Measurements from ENCODE around the gene R3HDM4.
A peak's percentile ranks its signal among the peaks of the same experiment; 100 is the strongest.

Gene R3HDM4

DNA sequence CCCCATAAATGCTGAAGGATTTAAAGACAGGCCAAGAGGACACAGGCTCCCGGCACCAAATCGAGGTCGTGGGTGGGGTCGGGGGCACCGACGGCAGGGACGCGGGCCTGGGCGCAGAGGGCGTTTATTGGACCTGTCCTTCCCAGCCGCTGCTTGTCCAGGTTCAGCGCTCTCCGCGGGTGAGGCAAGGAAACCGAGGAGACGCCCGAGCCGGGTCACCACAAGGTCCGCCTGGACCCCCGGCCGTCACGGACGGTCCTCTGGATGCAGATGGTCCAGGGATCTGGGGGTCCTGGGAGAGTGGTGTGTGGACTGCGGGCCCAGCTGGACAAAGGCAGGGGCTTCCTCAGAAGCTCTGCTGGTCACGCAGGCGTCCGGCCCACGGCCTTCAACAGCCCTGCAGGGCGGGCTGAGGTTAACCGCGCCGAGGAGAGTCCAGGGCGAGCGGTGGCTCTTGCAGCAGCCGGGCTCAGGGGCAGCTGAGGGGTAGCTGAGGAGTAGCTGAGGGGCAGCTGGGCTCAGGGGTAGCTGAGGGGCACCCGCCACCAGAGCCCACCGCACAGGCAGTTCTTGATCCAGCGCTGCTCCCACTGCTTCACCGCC is 45.1 kb downstream of the R3HDM4 start:
- Histone ChIP-seq H3K4ac (ENCODE audit: low read length) (no peak overlapping the region), H3K23ac (ENCODE audit: low read depth, low read length, poor library complexity) (peak overlapping the region; percentile 91), H4K91ac (ENCODE audit: low read depth, low read length, poor library complexity) (no peak overlapping the region), H2BK120ac (ENCODE audit: low read depth, low read length) (no peak overlapping the region), H3K79me1 (ENCODE audit: low read depth, low read length) (peaks cover 1% of the 10 kb centered on the region), H3K18ac (ENCODE audit: low read length) (no peak overlapping the region), H3K4me3 (ENCODE audit: low read length in 2 of 2) (no peak overlapping the region), H3K4me2 (ENCODE audit: insufficient read depth, low read length, poor library complexity, severe bottlenecking) (no peak overlapping the region), H2AFZ (ENCODE audit: low read length) (no peak overlapping the region), H2AK5ac (ENCODE audit: low read depth, low read length) (no peak overlapping the region), H2BK5ac (ENCODE audit: low read length) (no peak overlapping the region), H2BK12ac (ENCODE audit: low read length) (no peak overlapping the region), H3K27me3 (ENCODE audit: control insufficient read depth in 3 of 3, insufficient read depth in 3 of 3, low read depth in 1 of 3, low read length in 3 of 3) (peaks cover 0 to 5% (median 2%) of the 10 kb centered on the region in 3 experiments), H3K9ac (ENCODE audit: low read depth, low read length, poor library complexity) (no peak overlapping the region), H3K4me1 (ENCODE audit: control insufficient read depth in 2 of 2, insufficient read depth in 1 of 2, low read depth in 1 of 2, low read length in 2 of 2) (peaks cover 0 to 5% of the 10 kb centered on the region in 2 donors), H3K27ac (replicated peaks; ENCODE audit: low read length) (no peak overlapping the region), H3K36me3 (replicated peaks in 1 of 2; ENCODE audit: control insufficient read depth in 2 of 2, insufficient read depth in 2 of 2, low read length in 2 of 2) (peaks cover 22 to 47% of the 10 kb centered on the region in 2 donors), H2BK15ac (ENCODE audit: low read length) (no peak overlapping the region), H3K14ac (ENCODE audit: low read length) (no peak overlapping the region), H3K9me3 (replicated peaks in 1 of 2; ENCODE audit: control insufficient read depth in 2 of 2, insufficient read depth in 1 of 2, low read depth in 1 of 2, low read length in 2 of 2) (peaks cover 0 to 3% of the 10 kb centered on the region in 2 donors), H4K8ac (ENCODE audit: low read depth, low read length) (no peak overlapping the region)
- no peak for DNase-seq (ENCODE audit: low spot score)
- no CpG with 5 or more reads among the region's 39 CpGs for WGBS, 2 donors (ENCODE audit: extremely low coverage in 2 of 2, insufficient read length in 2 of 2, insufficient replicate concordance in 1 of 2)

DNA sequence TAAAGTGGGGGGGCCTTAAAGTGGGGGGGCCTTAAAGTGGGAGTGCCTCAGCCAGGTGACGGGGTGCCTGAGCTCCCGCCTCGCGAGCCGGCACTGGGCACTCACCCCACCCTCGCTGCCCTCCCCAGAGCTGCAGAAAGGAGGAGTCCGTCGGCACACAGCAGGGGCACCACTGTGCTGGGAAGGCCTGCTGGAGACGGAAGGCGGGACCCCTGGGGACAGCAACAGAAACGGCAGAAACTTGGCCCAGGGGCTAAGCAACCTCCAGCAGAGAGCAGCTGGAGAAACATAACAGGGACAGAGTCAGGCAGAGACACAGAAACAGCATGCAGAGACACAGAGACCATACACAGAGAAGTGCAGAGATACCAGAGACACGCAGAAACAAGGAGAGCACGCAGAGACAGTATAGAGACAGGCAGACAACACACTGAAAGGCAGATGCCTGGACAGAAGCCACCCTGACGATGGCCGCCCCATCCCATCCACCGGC is 45.7 kb downstream of the R3HDM4 start:
- Histone ChIP-seq H2BK5ac (ENCODE audit: low read length) (no peak overlapping the region), H3K27ac (replicated peaks; ENCODE audit: low read length) (no peak overlapping the region), H2BK15ac (ENCODE audit: low read length) (no peak overlapping the region), H3K9me3 (replicated peaks in 1 of 2; ENCODE audit: control insufficient read depth in 2 of 2, insufficient read depth in 1 of 2, low read depth in 1 of 2, low read length in 2 of 2) (peaks cover 0 to 5% of the 10 kb centered on the region in 2 donors), H3K79me1 (ENCODE audit: low read depth, low read length) (peaks cover 1% of the 10 kb centered on the region), H3K27me3 (ENCODE audit: control insufficient read depth in 3 of 3, insufficient read depth in 3 of 3, low read depth in 1 of 3, low read length in 3 of 3) (peaks cover 0 to 10% (median 4%) of the 10 kb centered on the region in 3 experiments), H3K23ac (ENCODE audit: low read depth, low read length, poor library complexity) (no peak overlapping the region), H3K4me3 (ENCODE audit: low read length in 2 of 2) (no peak overlapping the region), H2BK12ac (ENCODE audit: low read length) (no peak overlapping the region), H3K9ac (ENCODE audit: low read depth, low read length, poor library complexity) (peak overlapping the region; percentile 77), H3K4me1 (ENCODE audit: control insufficient read depth in 2 of 2, insufficient read depth in 1 of 2, low read depth in 1 of 2, low read length in 2 of 2) (peaks cover 0 to 5% of the 10 kb centered on the region in 2 donors), H3K4me2 (ENCODE audit: insufficient read depth, low read length, poor library complexity, severe bottlenecking) (no peak overlapping the region), H2AK5ac (ENCODE audit: low read depth, low read length) (no peak overlapping the region), H3K18ac (ENCODE audit: low read length) (peak overlapping the region; percentile 67), H3K4ac (ENCODE audit: low read length) (no peak overlapping the region), H2BK120ac (ENCODE audit: low read depth, low read length) (no peak overlapping the region), H2AFZ (ENCODE audit: low read length) (no peak overlapping the region), H3K36me3 (replicated peaks in 1 of 2; ENCODE audit: control insufficient read depth in 2 of 2, insufficient read depth in 2 of 2, low read length in 2 of 2) (peaks cover 22 to 47% of the 10 kb centered on the region in 2 donors), H4K91ac (ENCODE audit: low read depth, low read length, poor library complexity) (no peak overlapping the region), H3K14ac (ENCODE audit: low read length) (no peak overlapping the region), H4K8ac (ENCODE audit: low read depth, low read length) (no peak overlapping the region)
- DNase-seq (ENCODE audit: low spot score) = no peak
- WGBS, 2 donors (ENCODE audit: extremely low coverage in 2 of 2, insufficient read length in 2 of 2, insufficient replicate concordance in 1 of 2) = no CpG with 5 or more reads among the region's 16 CpGs

DNA sequence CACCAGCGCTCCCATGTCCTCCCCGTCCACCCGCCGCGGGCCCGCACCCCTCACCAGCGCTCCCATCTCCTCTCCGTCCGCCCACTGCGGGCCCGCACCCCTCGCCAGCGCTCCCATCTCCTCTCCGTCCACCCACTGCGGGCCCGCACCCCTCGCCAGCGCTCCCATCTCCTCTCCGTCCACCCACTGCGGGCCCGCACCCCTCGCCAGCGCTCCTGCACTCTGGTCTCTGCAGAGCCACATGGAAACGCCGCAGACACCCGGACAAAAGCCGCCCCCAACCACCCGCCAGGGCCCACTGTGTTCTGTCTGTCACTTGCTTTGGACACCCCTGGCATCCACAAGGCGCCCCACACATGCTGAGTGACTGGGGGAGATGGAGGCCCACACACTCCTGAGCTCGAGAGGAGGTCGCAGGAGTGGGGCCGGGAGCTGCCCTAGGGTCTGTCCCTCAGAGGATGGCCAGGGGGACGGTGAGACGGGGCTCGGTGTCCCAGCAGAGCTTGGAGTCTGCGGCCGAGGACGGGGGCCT is 46.2 kb downstream of the R3HDM4 start:
- H2BK12ac ChIP-seq (ENCODE audit: low read length) = no peak overlapping the region
- no peak overlapping the region for H3K4ac ChIP-seq (ENCODE audit: low read length)
- peaks cover 0 to 11% (median 4%) of the 10 kb centered on the region in 3 experiments for H3K27me3 ChIP-seq (ENCODE audit: control insufficient read depth in 3 of 3, insufficient read depth in 3 of 3, low read depth in 1 of 3, low read length in 3 of 3)
- peaks cover 22 to 43% of the 10 kb centered on the region in 2 donors for H3K36me3 ChIP-seq (replicated peaks in 1 of 2; ENCODE audit: control insufficient read depth in 2 of 2, insufficient read depth in 2 of 2, low read length in 2 of 2)
- no peak overlapping the region for H2BK5ac ChIP-seq (ENCODE audit: low read length)
- no CpG with 5 or more reads among the region's 38 CpGs for WGBS, 2 donors (ENCODE audit: extremely low coverage in 2 of 2, insufficient read length in 2 of 2, insufficient replicate concordance in 1 of 2)
- H3K23ac ChIP-seq (ENCODE audit: low read depth, low read length, poor library complexity) = no peak overlapping the region
- peak overlapping the region; percentile 77 for H3K9ac ChIP-seq (ENCODE audit: low read depth, low read length, poor library complexity)
- DNase-seq (ENCODE audit: low spot score) = no peak
- H3K4me3 ChIP-seq (ENCODE audit: low read length in 2 of 2) = no peak overlapping the region
- no peak overlapping the region for H3K27ac ChIP-seq (replicated peaks; ENCODE audit: low read length)
- no peak overlapping the region for H3K4me2 ChIP-seq (ENCODE audit: insufficient read depth, low read length, poor library complexity, severe bottlenecking)
- no peak overlapping the region for H4K91ac ChIP-seq (ENCODE audit: low read depth, low read length, poor library complexity)
- no peak overlapping the region for H3K14ac ChIP-seq (ENCODE audit: low read length)
- no peak overlapping the region for H2BK15ac ChIP-seq (ENCODE audit: low read length)
- H4K8ac ChIP-seq (ENCODE audit: low read depth, low read length) = no peak overlapping the region
- no peak overlapping the region for H2AK5ac ChIP-seq (ENCODE audit: low read depth, low read length)
- H3K9me3 ChIP-seq (replicated peaks in 1 of 2; ENCODE audit: control insufficient read depth in 2 of 2, insufficient read depth in 1 of 2, low read depth in 1 of 2, low read length in 2 of 2) = peaks cover 0 to 5% of the 10 kb centered on the region in 2 donors
- no peak overlapping the region for H2BK120ac ChIP-seq (ENCODE audit: low read depth, low read length)
- H2AFZ ChIP-seq (ENCODE audit: low read length) = no peak overlapping the region
- H3K4me1 ChIP-seq (ENCODE audit: control insufficient read depth in 2 of 2, insufficient read depth in 1 of 2, low read depth in 1 of 2, low read length in 2 of 2) = peaks cover 0 to 5% of the 10 kb centered on the region in 2 donors
- H3K79me1 ChIP-seq (ENCODE audit: low read depth, low read length) = peaks cover 1% of the 10 kb centered on the region
- H3K18ac ChIP-seq (ENCODE audit: low read length) = peak overlapping the region; percentile 64

DNA sequence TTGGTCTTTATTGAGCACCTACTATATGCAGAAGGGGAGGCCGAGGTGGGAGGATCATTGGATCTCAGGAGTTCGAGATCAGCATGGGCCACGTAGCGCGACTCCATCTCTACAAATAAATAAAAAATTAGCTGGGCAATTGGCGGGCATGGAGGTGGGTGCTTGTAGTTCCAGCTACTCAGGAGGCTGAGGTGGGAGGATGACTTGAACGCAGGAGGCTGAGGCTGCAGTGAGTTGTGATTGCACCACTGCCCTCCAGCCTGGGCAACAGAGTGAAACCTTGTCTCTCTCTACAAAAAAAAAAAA is 49.8 kb downstream of the R3HDM4 start:
- no peak for DNase-seq (ENCODE audit: low spot score)
- H2BK120ac ChIP-seq (ENCODE audit: low read depth, low read length) = no peak overlapping the region
- peaks cover 0 to 7% of the 10 kb centered on the region in 2 donors for H3K9me3 ChIP-seq (replicated peaks in 1 of 2; ENCODE audit: control insufficient read depth in 2 of 2, insufficient read depth in 1 of 2, low read depth in 1 of 2, low read length in 2 of 2)
- H3K9ac ChIP-seq (ENCODE audit: low read depth, low read length, poor library complexity) = no peak overlapping the region
- no peak overlapping the region for H3K27ac ChIP-seq (replicated peaks; ENCODE audit: low read length)
- no peak overlapping the region for H2BK12ac ChIP-seq (ENCODE audit: low read length)
- peaks cover 3 to 11% of the 10 kb centered on the region in 2 donors for H3K36me3 ChIP-seq (replicated peaks in 1 of 2; ENCODE audit: control insufficient read depth in 2 of 2, insufficient read depth in 2 of 2, low read length in 2 of 2)
- WGBS, 2 donors (ENCODE audit: extremely low coverage in 2 of 2, insufficient read length in 2 of 2, insufficient replicate concordance in 1 of 2) = no CpG with 5 or more reads among the region's 7 CpGs
- H3K14ac ChIP-seq (ENCODE audit: low read length) = no peak overlapping the region
- H3K4ac ChIP-seq (ENCODE audit: low read length) = no peak overlapping the region
- peak overlapping the region; percentile 91 for H3K23ac ChIP-seq (ENCODE audit: low read depth, low read length, poor library complexity)
- H3K18ac ChIP-seq (ENCODE audit: low read length) = peak overlapping the region; percentile 90
- peaks cover 2 to 8% of the 10 kb centered on the region in 2 donors for H3K4me1 ChIP-seq (ENCODE audit: control insufficient read depth in 2 of 2, insufficient read depth in 1 of 2, low read depth in 1 of 2, low read length in 2 of 2)
- no peak overlapping the region for H4K91ac ChIP-seq (ENCODE audit: low read depth, low read length, poor library complexity)
- H3K4me2 ChIP-seq (ENCODE audit: insufficient read depth, low read length, poor library complexity, severe bottlenecking) = no peak overlapping the region
- peaks cover 5% of the 10 kb centered on the region for H3K79me1 ChIP-seq (ENCODE audit: low read depth, low read length)
- no peak overlapping the region for H3K4me3 ChIP-seq (ENCODE audit: low read length in 2 of 2)
- no peak overlapping the region for H2AFZ ChIP-seq (ENCODE audit: low read length)
- H2BK15ac ChIP-seq (ENCODE audit: low read length) = no peak overlapping the region
- H3K27me3 ChIP-seq (ENCODE audit: control insufficient read depth in 3 of 3, insufficient read depth in 3 of 3, low read depth in 1 of 3, low read length in 3 of 3) = peaks cover 18 to 42% (median 19%) of the 10 kb centered on the region in 3 experiments
- H4K8ac ChIP-seq (ENCODE audit: low read depth, low read length) = no peak overlapping the region
- peak overlapping the region; percentile 66 for H2BK5ac ChIP-seq (ENCODE audit: low read length)
- H2AK5ac ChIP-seq (ENCODE audit: low read depth, low read length) = no peak overlapping the region
